Mesendoderm (in vitro differentiated cells): ENCODE data around the gene PLEKHG1.
A peak's percentile ranks its signal among the peaks of the same experiment; 100 is the strongest.

Source experiments
- DNase-seq: peaks from one replicate; pipeline ENCODE4 v3.0.0; 2013
- H2AK5ac ChIP-seq: 2 replicates; pipeline ENCODE4 v1.6.1; 2013; ENCODE audit warnings: low read length, inconsistent platforms
- H2BK120ac ChIP-seq: 2 replicates; pipeline ENCODE4 v1.6.1; 2013; ENCODE audit warnings: low read depth, mild to moderate bottlenecking, low read length, moderate library complexity, mixed read lengths
- H2BK15ac ChIP-seq: replicated peaks from 2 replicates; pipeline ENCODE4 v1.6.1; 2013; ENCODE audit warnings: low read depth, mild to moderate bottlenecking, moderate library complexity
- H2BK5ac ChIP-seq: 2 replicates; pipeline ENCODE4 v1.6.1; 2013; ENCODE audit warnings: low read length, inconsistent platforms
- H3K18ac ChIP-seq: 2 replicates; pipeline ENCODE4 v1.6.1; 2013; ENCODE audit warnings: mild to moderate bottlenecking, low read length, mixed read lengths
- H3K23ac ChIP-seq: one replicate; pipeline ENCODE4 v1.6.1; 2013; ENCODE audit warnings: low read length
- H3K27ac ChIP-seq: 2 replicates; pipeline ENCODE4 v1.5.1; 2013; ENCODE audit warnings: low read depth, mild to moderate bottlenecking, inconsistent platforms, low read length, moderate library complexity
- H3K27me3 ChIP-seq: 2 replicates; pipeline ENCODE4 v1.6.1; 2013; ENCODE audit warnings: low read length, control low read depth, mild to moderate bottlenecking, inconsistent platforms; ENCODE audit not compliant: insufficient read depth, poor library complexity
- H3K36me3 ChIP-seq: 2 replicates; pipeline ENCODE4 v1.6.1; 2013; ENCODE audit warnings: low read length, inconsistent platforms; ENCODE audit not compliant: control insufficient read depth, insufficient read depth
- H3K4ac ChIP-seq: one replicate; pipeline ENCODE4 v1.6.1; 2013; ENCODE audit warnings: low read depth, mild to moderate bottlenecking, low read length, moderate library complexity
- H3K4me1 ChIP-seq: 2 replicates; pipeline ENCODE4 v1.6.1; 2013; ENCODE audit warnings: low read depth, low read length, inconsistent platforms; ENCODE audit not compliant: control insufficient read depth
- H3K4me2 ChIP-seq: 2 replicates; pipeline ENCODE4 v1.6.1; 2013; ENCODE audit warnings: low read length
- H3K4me3 ChIP-seq: 2 replicates; pipeline ENCODE4 v1.5.1; 2013; ENCODE audit warnings: mild to moderate bottlenecking, low read length
- H3K56ac ChIP-seq: one replicate; pipeline ENCODE4 v1.6.1; 2013; ENCODE audit warnings: low read length
- H3K79me1 ChIP-seq: 2 replicates; pipeline ENCODE4 v1.6.1; 2013; ENCODE audit warnings: low read length, inconsistent platforms
- H3K79me2 ChIP-seq: 2 replicates; pipeline ENCODE4 v1.6.1; 2013; ENCODE audit warnings: mild to moderate bottlenecking, low read length; ENCODE audit not compliant: control insufficient read depth, insufficient read depth
- H3K9ac ChIP-seq: 2 replicates; pipeline ENCODE4 v1.6.1; 2013; ENCODE audit warnings: low read length, inconsistent platforms
- H4K5ac ChIP-seq: one replicate; pipeline ENCODE4 v1.6.1; 2013; ENCODE audit warnings: low read length
- H4K8ac ChIP-seq: one replicate; pipeline ENCODE4 v1.6.1; 2013; ENCODE audit warnings: low read depth, mild to moderate bottlenecking, control low read depth, low read length, moderate library complexity
- WGBS: extraction: QIAGEN DNeasy Blood & Tissue Kit; methylation state at CpG from one replicate; pipeline ENCODE4 v1.1.7; 2013; ENCODE audit warnings: low lambda C conversion rate, missing lambda C conversion rate; ENCODE audit not compliant: insufficient coverage; ENCODE audit errors: extremely low coverage; 5-methylcytosine and 5-hydroxymethylcytosine counted together

Gene PLEKHG1

DNA sequence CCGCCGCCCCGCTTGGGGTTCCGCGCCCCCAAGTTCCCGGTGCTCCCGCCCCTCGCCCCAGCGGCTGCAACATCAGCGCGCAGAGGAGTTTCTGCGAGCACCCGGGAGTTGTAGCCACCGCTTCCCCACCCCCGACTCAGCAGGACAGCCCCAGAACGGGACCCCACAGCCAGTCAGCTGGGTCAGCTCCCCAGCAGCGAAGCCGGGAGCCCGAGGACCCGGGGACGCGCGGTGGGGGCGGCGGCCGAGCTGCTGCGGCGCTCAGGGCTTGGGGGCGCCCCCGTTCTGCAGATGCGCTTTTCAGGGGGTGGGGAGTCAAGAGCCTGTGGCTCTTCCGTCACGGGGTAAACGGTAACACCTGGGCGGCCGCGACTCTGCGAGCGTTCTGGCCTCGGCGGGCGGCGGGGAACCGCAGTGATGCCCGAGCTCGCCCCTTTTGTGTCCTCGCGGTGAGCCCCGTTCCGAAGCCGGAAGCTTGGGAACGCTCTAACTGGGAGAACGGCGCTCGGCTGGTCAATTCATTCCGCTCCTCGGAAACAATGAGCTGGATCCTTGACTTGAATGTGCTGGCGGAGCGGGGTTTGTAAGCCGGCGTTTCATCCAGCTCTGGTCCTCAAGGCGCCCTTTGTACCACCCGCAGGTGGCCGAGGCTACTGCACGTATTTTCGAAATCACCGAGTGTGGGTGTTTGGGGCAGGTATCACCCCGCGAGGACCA lies 774 bp downstream of the PLEKHG1 start:
- H3K36me3 ChIP-seq, result no peaks in the 10 kb centered on the region
- peak overlapping the region; percentile 53 for H3K9ac ChIP-seq
- H3K56ac ChIP-seq, result peak overlapping the region; percentile 72
- H3K4me1 ChIP-seq, result no peaks in the 10 kb centered on the region
- H2BK15ac ChIP-seq, result no peak overlapping the region
- peak overlapping the region; percentile 35 for H3K4me3 ChIP-seq
- H3K23ac ChIP-seq, result no peak overlapping the region
- no peak overlapping the region for H2BK5ac ChIP-seq
- no CpG with 5 or more reads among the region's 69 CpGs for WGBS
- H2BK120ac ChIP-seq, result no peak overlapping the region
- H3K79me2 ChIP-seq, result no peaks in the 10 kb centered on the region
- H3K79me1 ChIP-seq, result no peaks in the 10 kb centered on the region
- peak overlapping the region; percentile 88 for H4K8ac ChIP-seq
- DNase-seq, result peak; percentile 92
- H3K4ac ChIP-seq, result no peak overlapping the region
- peak overlapping the region; percentile 76 for H3K18ac ChIP-seq
- H2AK5ac ChIP-seq, result no peak overlapping the region
- H4K5ac ChIP-seq, result no peak overlapping the region
- peak overlapping the region; percentile 63 for H3K4me2 ChIP-seq
- H3K27ac ChIP-seq, result peak overlapping the region; percentile 14
- peaks cover 14% of the 10 kb centered on the region for H3K27me3 ChIP-seq

DNA sequence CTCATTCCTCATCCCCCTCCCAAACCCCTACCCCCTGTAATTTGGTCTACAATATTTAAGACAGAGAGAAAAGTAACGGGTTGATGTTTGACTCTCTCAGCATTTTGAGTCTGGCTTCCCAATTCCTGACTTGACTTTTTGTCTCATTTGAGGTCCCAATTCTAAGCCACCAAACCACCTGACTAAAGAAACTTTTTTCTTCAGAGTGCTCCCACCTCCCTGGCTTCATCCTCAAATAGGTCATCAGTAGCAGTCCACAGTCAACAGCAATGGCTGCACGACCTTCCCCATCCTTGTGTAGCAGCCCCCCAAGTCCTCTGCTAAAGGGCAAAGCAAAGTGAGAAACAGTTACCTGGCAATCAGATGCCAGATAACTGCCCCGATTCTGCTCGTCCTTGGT lies 1.8 kb downstream of the PLEKHG1 start:
- Histone ChIP-seq H3K27me3 (peaks cover 14% of the 10 kb centered on the region), H2AK5ac (no peak overlapping the region), H3K36me3 (no peaks in the 10 kb centered on the region), H4K5ac (no peak overlapping the region), H3K56ac (no peak overlapping the region), H3K79me2 (no peaks in the 10 kb centered on the region), H3K4me3 (no peak overlapping the region), H3K18ac (no peak overlapping the region), H4K8ac (no peak overlapping the region), H3K4me2 (no peak overlapping the region), H3K9ac (no peak overlapping the region), H2BK120ac (no peak overlapping the region), H3K4ac (no peak overlapping the region), H3K27ac (no peak overlapping the region), H3K23ac (no peak overlapping the region), H3K79me1 (no peaks in the 10 kb centered on the region), H2BK5ac (no peak overlapping the region), H3K4me1 (no peaks in the 10 kb centered on the region), H2BK15ac (no peak overlapping the region)
- no CpG with 5 or more reads among the region's 4 CpGs for WGBS
- no peak for DNase-seq

DNA sequence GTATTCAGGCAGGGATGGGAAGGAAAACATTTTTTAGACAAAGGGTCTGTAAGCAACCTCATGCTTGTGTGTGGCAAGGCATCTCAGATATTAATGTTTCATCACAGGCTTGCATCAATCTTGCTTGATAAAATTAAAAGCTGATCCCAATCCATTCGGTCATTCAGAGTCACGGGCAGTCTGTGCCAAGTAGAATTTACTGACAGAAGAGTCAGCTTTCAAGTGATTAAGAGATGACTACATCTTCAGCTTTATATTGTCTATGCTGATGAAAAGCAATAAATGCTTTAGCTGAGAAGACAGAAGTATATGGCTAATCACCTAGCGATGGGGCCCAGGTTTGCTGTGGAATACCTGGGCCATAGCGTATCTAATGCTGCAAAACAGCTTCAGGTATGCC lies 3.5 kb downstream of the PLEKHG1 start:
- no peak for DNase-seq
- Histone ChIP-seq H3K4ac (no peak overlapping the region), H3K23ac (no peak overlapping the region), H3K4me3 (no peak overlapping the region), H3K4me2 (no peak overlapping the region), H4K5ac (no peak overlapping the region), H4K8ac (no peak overlapping the region), H3K56ac (no peak overlapping the region), H2BK15ac (no peak overlapping the region), H3K79me1 (no peaks in the 10 kb centered on the region), H2BK5ac (no peak overlapping the region), H2AK5ac (no peak overlapping the region), H3K36me3 (no peaks in the 10 kb centered on the region), H3K27ac (no peak overlapping the region), H2BK120ac (no peak overlapping the region), H3K9ac (no peak overlapping the region), H3K4me1 (no peaks in the 10 kb centered on the region), H3K79me2 (no peaks in the 10 kb centered on the region), H3K27me3 (peaks cover 14% of the 10 kb centered on the region), H3K18ac (no peak overlapping the region)
- WGBS, result no CpG with 5 or more reads among the region's 4 CpGs

DNA sequence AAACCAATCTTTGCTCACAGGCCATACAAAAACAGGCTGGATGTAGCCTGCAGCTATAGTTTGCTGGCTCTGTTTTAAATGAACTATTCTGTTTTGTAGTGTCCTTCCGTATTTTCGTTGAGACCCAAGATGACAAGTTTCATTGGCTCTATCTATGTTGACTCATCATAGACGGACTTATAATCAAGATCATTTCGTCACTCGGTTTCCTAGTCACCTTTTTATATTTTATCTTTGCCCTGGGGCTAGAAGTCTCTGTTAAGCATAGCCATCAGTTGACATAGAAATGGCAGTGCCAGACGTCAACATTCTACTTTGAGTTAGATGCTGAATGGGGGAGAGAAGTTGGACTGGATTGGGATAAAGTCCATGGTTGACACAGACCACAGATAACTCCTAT lies 4.8 kb downstream of the PLEKHG1 start:
- H3K9ac ChIP-seq, result no peak overlapping the region
- no peak overlapping the region for H3K4ac ChIP-seq
- peaks cover 9% of the 10 kb centered on the region for H3K27me3 ChIP-seq
- no peak overlapping the region for H2BK5ac ChIP-seq
- no peak overlapping the region for H3K27ac ChIP-seq
- no CpG with 5 or more reads among the region's 6 CpGs for WGBS
- H2BK120ac ChIP-seq, result no peak overlapping the region
- H3K4me3 ChIP-seq, result no peak overlapping the region
- no peak overlapping the region for H2BK15ac ChIP-seq
- H3K79me1 ChIP-seq, result no peaks in the 10 kb centered on the region
- H3K23ac ChIP-seq, result no peak overlapping the region
- no peaks in the 10 kb centered on the region for H3K36me3 ChIP-seq
- H4K5ac ChIP-seq, result no peak overlapping the region
- H3K79me2 ChIP-seq, result no peaks in the 10 kb centered on the region
- no peaks in the 10 kb centered on the region for H3K4me1 ChIP-seq
- no peak overlapping the region for H3K18ac ChIP-seq
- no peak for DNase-seq
- no peak overlapping the region for H3K4me2 ChIP-seq
- H4K8ac ChIP-seq, result no peak overlapping the region
- H2AK5ac ChIP-seq, result no peak overlapping the region
- H3K56ac ChIP-seq, result no peak overlapping the region

DNA sequence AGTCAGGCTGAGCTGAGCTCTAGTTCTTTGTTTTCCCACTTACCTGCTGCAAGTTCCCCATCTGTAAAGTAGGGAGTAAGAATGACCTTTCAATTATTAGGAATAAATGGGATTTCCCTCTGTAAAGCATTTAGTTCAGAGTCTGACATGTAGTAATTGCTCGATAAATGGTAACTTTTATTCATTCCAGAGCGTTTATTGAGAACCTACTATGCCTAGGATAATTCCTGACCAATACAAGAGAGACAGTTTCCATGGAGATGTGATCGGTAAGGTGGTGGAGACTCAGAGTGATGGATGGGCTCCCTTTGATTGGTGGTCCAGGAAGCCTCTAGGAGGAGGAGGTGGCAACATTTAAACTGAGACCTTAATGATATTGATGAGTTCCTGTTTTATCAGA lies 5.6 kb downstream of the PLEKHG1 start:
- H2AK5ac ChIP-seq, result no peak overlapping the region
- WGBS, result no CpG with 5 or more reads among the region's 3 CpGs
- no peak overlapping the region for H3K18ac ChIP-seq
- H3K4ac ChIP-seq, result no peak overlapping the region
- no peaks in the 10 kb centered on the region for H3K79me1 ChIP-seq
- no peaks in the 10 kb centered on the region for H3K79me2 ChIP-seq
- no peaks in the 10 kb centered on the region for H3K36me3 ChIP-seq
- H3K56ac ChIP-seq, result no peak overlapping the region
- H2BK5ac ChIP-seq, result no peak overlapping the region
- no peak overlapping the region for H3K23ac ChIP-seq
- no peak overlapping the region for H3K4me3 ChIP-seq
- H2BK15ac ChIP-seq, result no peak overlapping the region
- H2BK120ac ChIP-seq, result no peak overlapping the region
- no peak overlapping the region for H3K9ac ChIP-seq
- H3K27me3 ChIP-seq, result peaks cover 9% of the 10 kb centered on the region
- no peak overlapping the region for H4K5ac ChIP-seq
- no peak for DNase-seq
- H3K27ac ChIP-seq, result no peak overlapping the region
- no peak overlapping the region for H4K8ac ChIP-seq
- H3K4me2 ChIP-seq, result no peak overlapping the region
- no peaks in the 10 kb centered on the region for H3K4me1 ChIP-seq

DNA sequence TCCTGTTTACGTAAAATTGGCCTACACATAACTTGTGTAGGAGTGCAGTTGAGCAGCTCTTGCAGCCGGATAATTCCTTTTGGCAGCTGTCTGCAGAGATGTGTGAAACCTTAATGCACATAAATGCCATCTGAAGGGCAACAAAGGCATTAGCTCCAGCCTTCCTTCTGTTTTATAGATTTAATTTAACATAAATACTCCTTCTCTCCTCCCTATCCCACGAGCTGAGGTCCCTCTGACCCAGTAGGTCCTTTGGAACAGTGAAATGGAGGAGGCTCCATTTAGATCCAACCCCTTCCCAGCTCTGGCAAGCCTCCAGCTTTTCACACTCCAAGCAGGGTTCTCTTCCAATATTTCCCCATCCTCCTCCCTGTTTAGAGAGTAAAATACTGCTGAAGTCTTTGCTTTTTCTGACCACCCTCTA lies 6.5 kb downstream of the PLEKHG1 start:
- Histone ChIP-seq H3K9ac (no peak overlapping the region), H3K4me1 (no peaks in the 10 kb centered on the region), H3K18ac (no peak overlapping the region), H3K23ac (no peak overlapping the region), H4K8ac (no peak overlapping the region), H4K5ac (no peak overlapping the region), H3K4ac (no peak overlapping the region), H3K27ac (no peak overlapping the region), H3K79me1 (no peaks in the 10 kb centered on the region), H2BK5ac (no peak overlapping the region), H2BK120ac (no peak overlapping the region), H2AK5ac (no peak overlapping the region), H3K56ac (no peak overlapping the region), H3K79me2 (no peaks in the 10 kb centered on the region), H2BK15ac (no peak overlapping the region), H3K27me3 (peaks cover 8% of the 10 kb centered on the region), H3K36me3 (no peaks in the 10 kb centered on the region), H3K4me3 (no peak overlapping the region), H3K4me2 (no peak overlapping the region)
- no CpG with 5 or more reads among the region's 3 CpGs for WGBS
- DNase-seq, result no peak
